T-helper 2 cell (primary cell): ENCODE results near the gene GSTA2.
"Not testable (repeated sequence)": the region's sequence is repeated elsewhere in the genome, so short reads cannot be mapped to it uniquely, and the experiment has no call there.

Experiments
- DNase-seq, 5 experiments: peaks; one replicate each; pipeline versions ENCODE4 v3.0.0 to v3.0.0-alpha.2; 2012 to 2022
- total RNA-seq, 2 donors: gene quantifications; one replicate each; lab custom pipeline; 2026; lab: John Stamatoyannopoulos, UW

The GSTA2 gene
- total RNA-seq = 0 reads per million in 2 donors

- not testable (repeated sequence) for DNase-seq
Observed at GRCh38 chr6:52763322-52763916, at the start of gene GSTA2. Gene GSTA2 (minus strand): TSS chr6:52763475. CDS start chr6:52757947, 5,528 bp downstream.

GRCh38 chr6:52809777-52810176 lies 46.5 kb upstream of the GSTA2 start:
- DNase-seq = not testable (repeated sequence)

GRCh38 chr6:52808660-52809059 lies 45.4 kb upstream of the GSTA2 start:
- DNase-seq = no peak

GRCh38 chr6:52803668-52804255 lies 40.5 kb upstream of the GSTA2 start, which contains the start of gene GSTA1:
Gene GSTA1 (minus strand): TSS chr6:52803816. CDS start chr6:52799267, 4,549 bp downstream.
- DNase-seq = not testable (repeated sequence)

GRCh38 chr6:52802806-52803205 lies 39.5 kb upstream of the GSTA2 start:
- DNase-seq = no peak

- no peak for DNase-seq
Observed at GRCh38 chr6:52801188-52801841, 38.0 kb upstream of the GSTA2 start.

- not testable (repeated sequence) for DNase-seq
Observed at GRCh38 chr6:52799272-52799671, 36.0 kb upstream of the GSTA2 start.

GRCh38 chr6:52794366-52794765 lies 31.1 kb upstream of the GSTA2 start:
- not testable (repeated sequence) for DNase-seq

GRCh38 chr6:52790861-52791260 lies 27.6 kb upstream of the GSTA2 start:
- no peak for DNase-seq

- not testable (repeated sequence) for DNase-seq
Observed at GRCh38 chr6:52789658-52790057, 26.4 kb upstream of the GSTA2 start.

GRCh38 chr6:52788478-52788877 lies 25.2 kb upstream of the GSTA2 start:
- no peak for DNase-seq

GRCh38 chr6:52787917-52788316 lies 24.6 kb upstream of the GSTA2 start:
- DNase-seq = no peak

- DNase-seq = no peak
Observed at GRCh38 chr6:52786249-52786956, 23.1 kb upstream of the GSTA2 start.

- not testable (repeated sequence) for DNase-seq
Observed at GRCh38 chr6:52782696-52783274, 19.5 kb upstream of the GSTA2 start.

GRCh38 chr6:52782209-52782608 lies 18.9 kb upstream of the GSTA2 start:
- not testable (repeated sequence) for DNase-seq

- DNase-seq = no peak
Observed at GRCh38 chr6:52779237-52779636, 16.0 kb upstream of the GSTA2 start.

GRCh38 chr6:52776711-52777351 lies 13.6 kb upstream of the GSTA2 start:
- not testable (repeated sequence) for DNase-seq

GRCh38 chr6:52769399-52769798 lies 6.1 kb upstream of the GSTA2 start:
- DNase-seq = not testable (repeated sequence)

- not testable (repeated sequence) for DNase-seq
Observed at GRCh38 chr6:52767658-52768057, 4.4 kb upstream of the GSTA2 start.

GRCh38 chr6:52761673-52762491 lies 1.4 kb downstream of the GSTA2 start:
- DNase-seq = not testable (repeated sequence)

- no peak for DNase-seq
Observed at GRCh38 chr6:52760105-52760765, 3.0 kb downstream of the GSTA2 start.
